Smooth muscle cell (in vitro differentiated cells): ENCODE results near the gene PPP1R14B. TPM values are rescaled to one million over a fixed set of nuclear protein-coding genes. Genes with fewer than 3 reads are reported as not detected.

ENCODE experiments used
- DNase-seq: peaks from one replicate; lab custom pipeline; 2025; ENCODE audit not compliant: unreplicated experiment; lab: John Stamatoyannopoulos, UW
- H2AFZ ChIP-seq: fragments of 200-600 bp; sonication (generic); 2 replicates; pipeline ENCODE4 v1.6.0; 2016; ENCODE audit warnings: antibody characterized with exemption, low read depth, mild to moderate bottlenecking
- H3F3A ChIP-seq: fragments of 200-600 bp; sonication (generic); 2 replicates; pipeline ENCODE4 v1.6.0; 2017; ENCODE audit warnings: antibody characterized with exemption, low read depth
- H3K27ac ChIP-seq: fragments of 200-600 bp; sonication (generic); 2 replicates; pipeline ENCODE4 v1.5.1; 2016; ENCODE audit warnings: low read depth, mild to moderate bottlenecking
- H3K27me3 ChIP-seq: fragments of 200-600 bp; sonication (generic); 2 replicates; pipeline ENCODE4 v1.6.1; 2016; ENCODE audit warnings: low read depth, mild to moderate bottlenecking
- H3K36me3 ChIP-seq: fragments of 200-600 bp; sonication (generic); 2 replicates; pipeline ENCODE4 v1.5.1; 2016; ENCODE audit warnings: low read depth
- H3K4me1 ChIP-seq: fragments of 200-600 bp; sonication (generic); 2 replicates; pipeline ENCODE4 v1.5.1; 2016; ENCODE audit warnings: low read depth
- H3K4me2 ChIP-seq: fragments of 200-600 bp; sonication (generic); 2 replicates; pipeline ENCODE4 v1.6.0; 2016; ENCODE audit warnings: mild to moderate bottlenecking
- H3K4me3 ChIP-seq: fragments of 200-600 bp; sonication (generic); 2 replicates; pipeline ENCODE4 v1.5.1; 2016; ENCODE audit warnings: mild to moderate bottlenecking
- H3K79me2 ChIP-seq: fragments of 200-600 bp; sonication (generic); 2 replicates; pipeline ENCODE4 v1.6.0; 2016; ENCODE audit warnings: low read depth, mild to moderate bottlenecking
- H3K9ac ChIP-seq: fragments of 200-600 bp; sonication (generic); 2 replicates; pipeline ENCODE4 v1.6.0; 2016; ENCODE audit warnings: low read depth
- H3K9me3 ChIP-seq: fragments of 200-600 bp; sonication (generic); replicated peaks from 2 replicates; pipeline ENCODE4 v1.5.1; 2016; ENCODE audit warnings: low read depth
- H4K20me1 ChIP-seq: fragments of 200-600 bp; sonication (generic); 2 replicates; pipeline ENCODE4 v1.6.0; 2016; ENCODE audit warnings: low read depth
- WGBS: methylation state at CpG from one replicate; pipeline ENCODE4 v1.1.7; 2016; ENCODE audit warnings: low lambda C conversion rate; 5-methylcytosine and 5-hydroxymethylcytosine counted together
- polyA plus RNA-seq: library from polyadenylated mRNA; unstranded; fragments of >200 nt; fragmentation: Nextera tagmentation; extraction: Ambion mirVana; gene quantifications from 2 replicates; pipeline ENCODE4 v1.2.1, GENCODE V29; 2016
- total RNA-seq: library from RNA; depleted of rRNA; stranded (reverse); fragments of >200 nt; gene quantifications from 2 replicates; pipeline ENCODE4 v1.2.3, GENCODE V29; 2014
- TF ChIP-seq, protein P1 (sequence below): fragments of 200-600 bp; sonication (generic); IDR thresholded peaks from 2 replicates; pipeline ENCODE4 v1.5.1; 2017; ENCODE audit warnings: borderline replicate concordance, mild to moderate bottlenecking, antibody characterized with exemption; ENCODE audit not compliant: insufficient read depth, poor library complexity, severe bottlenecking

The PPP1R14B gene
- total and polyA plus RNA-seq, 2 experiments from 2014 or later = 242 to 530 TPM

DNA sequence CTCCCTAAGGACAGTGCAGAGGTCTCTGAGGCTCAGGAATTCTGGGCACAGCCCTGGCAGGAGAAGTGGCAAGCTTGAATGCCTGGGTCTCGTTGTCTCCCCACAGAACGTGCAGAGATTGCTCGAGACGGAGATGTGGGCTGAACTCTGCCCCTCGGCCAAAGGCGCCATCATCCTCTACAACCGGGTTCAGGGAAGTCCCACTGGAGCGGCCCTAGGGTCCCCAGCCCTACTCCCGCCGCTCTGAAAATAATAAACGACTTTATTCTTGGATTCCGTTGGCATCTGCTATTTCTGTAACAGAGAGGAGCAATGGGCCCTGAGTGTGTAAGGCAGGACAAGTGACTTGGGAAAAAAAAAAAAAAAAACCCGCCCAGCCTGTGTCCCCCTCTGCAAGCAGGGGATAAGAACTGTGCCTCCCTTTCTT, 17.0 kb downstream of the PPP1R14B start:
- Histone ChIP-seq H4K20me1 (no peaks in the 10 kb centered on the region), H3F3A (no peaks in the 10 kb centered on the region), H3K27me3 (no peaks in the 10 kb centered on the region), H3K79me2 (peaks cover 22% of the 10 kb centered on the region), H3K9ac (no peak overlapping the region), H2AFZ (no peak overlapping the region), H3K4me2 (peak overlapping the region; percentile 97), H3K27ac (peak overlapping the region; percentile 44), H3K9me3 (no peaks in the 10 kb centered on the region), H3K36me3 (no peaks in the 10 kb centered on the region), H3K4me3 (peak overlapping the region; percentile 79), H3K4me1 (peaks cover 19% of the 10 kb centered on the region)
- TF ChIP-seq, protein P1, sequence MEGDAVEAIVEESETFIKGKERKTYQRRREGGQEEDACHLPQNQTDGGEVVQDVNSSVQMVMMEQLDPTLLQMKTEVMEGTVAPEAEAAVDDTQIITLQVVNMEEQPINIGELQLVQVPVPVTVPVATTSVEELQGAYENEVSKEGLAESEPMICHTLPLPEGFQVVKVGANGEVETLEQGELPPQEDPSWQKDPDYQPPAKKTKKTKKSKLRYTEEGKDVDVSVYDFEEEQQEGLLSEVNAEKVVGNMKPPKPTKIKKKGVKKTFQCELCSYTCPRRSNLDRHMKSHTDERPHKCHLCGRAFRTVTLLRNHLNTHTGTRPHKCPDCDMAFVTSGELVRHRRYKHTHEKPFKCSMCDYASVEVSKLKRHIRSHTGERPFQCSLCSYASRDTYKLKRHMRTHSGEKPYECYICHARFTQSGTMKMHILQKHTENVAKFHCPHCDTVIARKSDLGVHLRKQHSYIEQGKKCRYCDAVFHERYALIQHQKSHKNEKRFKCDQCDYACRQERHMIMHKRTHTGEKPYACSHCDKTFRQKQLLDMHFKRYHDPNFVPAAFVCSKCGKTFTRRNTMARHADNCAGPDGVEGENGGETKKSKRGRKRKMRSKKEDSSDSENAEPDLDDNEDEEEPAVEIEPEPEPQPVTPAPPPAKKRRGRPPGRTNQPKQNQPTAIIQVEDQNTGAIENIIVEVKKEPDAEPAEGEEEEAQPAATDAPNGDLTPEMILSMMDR = no peak
- 68% methylated on average over 13 of the region's 13 CpGs for WGBS
- DNase-seq = no peak

DNA sequence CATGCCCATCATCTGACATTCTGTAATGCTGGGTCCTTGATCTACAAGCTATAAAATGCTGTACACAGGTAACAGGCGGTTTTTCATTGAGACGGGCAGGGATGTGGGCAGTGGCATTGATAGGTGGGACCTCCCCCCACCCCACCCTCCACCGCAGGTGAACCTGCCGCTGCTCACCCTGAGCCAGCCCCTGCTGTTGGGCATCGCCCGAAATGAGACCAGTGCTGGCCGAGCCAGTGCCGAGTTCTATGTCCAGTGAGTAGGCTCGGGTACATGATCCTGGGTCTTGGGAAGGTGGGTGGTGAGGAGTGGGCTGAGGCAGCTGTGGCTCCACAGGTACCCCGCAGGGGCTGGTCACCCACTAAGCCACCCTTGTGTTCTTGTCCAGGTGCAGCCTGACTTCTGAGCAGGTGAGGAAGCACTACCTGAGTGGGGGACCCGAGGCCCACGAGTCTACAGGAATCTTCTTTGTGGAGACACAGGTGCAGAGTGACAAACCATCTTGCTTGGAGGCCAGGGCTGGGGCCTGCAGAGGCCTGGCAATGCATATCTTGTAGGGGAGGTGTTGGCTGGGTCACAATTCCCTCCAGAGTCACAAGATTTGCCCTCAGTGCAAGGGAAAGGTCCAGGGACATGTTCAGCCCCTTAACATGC, 17.5 kb downstream of the PPP1R14B start:
- WGBS = 96% methylated on average over 12 of the region's 12 CpGs
- DNase-seq = no peak
- H3K27me3 ChIP-seq = no peaks in the 10 kb centered on the region
- H3K36me3 ChIP-seq = no peaks in the 10 kb centered on the region
- no peaks in the 10 kb centered on the region for H3K9me3 ChIP-seq
- H3K4me1 ChIP-seq = peaks cover 19% of the 10 kb centered on the region
- peaks cover 22% of the 10 kb centered on the region for H3K79me2 ChIP-seq
- no peak overlapping the region for H2AFZ ChIP-seq
- H3K4me3 ChIP-seq = no peak overlapping the region
- H3K9ac ChIP-seq = no peak overlapping the region
- no peak overlapping the region for H3K27ac ChIP-seq
- TF ChIP-seq, protein P1 = no peak
- no peaks in the 10 kb centered on the region for H4K20me1 ChIP-seq
- no peaks in the 10 kb centered on the region for H3F3A ChIP-seq
- H3K4me2 ChIP-seq = peak overlapping the region; percentile 97

GRCh38 chr11:64227405-64227956, 19.3 kb downstream of the PPP1R14B start:
- TF ChIP-seq, protein P1 = no peak
- WGBS = 80% methylated on average over 2 of the region's 3 CpGs
- no peak overlapping the region for H3K27ac ChIP-seq
- H3F3A ChIP-seq = no peaks in the 10 kb centered on the region
- H3K27me3 ChIP-seq = no peaks in the 10 kb centered on the region
- no peak for DNase-seq
- H3K4me3 ChIP-seq = peak overlapping the region; percentile 63
- H3K4me2 ChIP-seq = peak overlapping the region; percentile 97
- peaks cover 22% of the 10 kb centered on the region for H3K79me2 ChIP-seq
- no peak overlapping the region for H3K9ac ChIP-seq
- H4K20me1 ChIP-seq = no peaks in the 10 kb centered on the region
- no peaks in the 10 kb centered on the region for H3K36me3 ChIP-seq
- H3K4me1 ChIP-seq = peaks cover 19% of the 10 kb centered on the region
- H3K9me3 ChIP-seq = no peaks in the 10 kb centered on the region
- H2AFZ ChIP-seq = no peak overlapping the region
